Measurements from ENCODE around the gene CSMD2.

Gene CSMD2

GRCh38 chr1:33636209-33636608 is 528.8 kb downstream of the CSMD2 start:
- no peaks in the 10 kb centered on the region for H3K4me1 ChIP-seq (ENCODE audit: insufficient read depth, low read length)
- no peak overlapping the region for H2AFZ ChIP-seq (ENCODE audit: low read depth, low read length)
- no peaks in the 10 kb centered on the region for H3K9me3 ChIP-seq (ENCODE audit: low read length)
- no peak overlapping the region for H3K4me3 ChIP-seq (ENCODE audit: low read length)
- H3K36me3 ChIP-seq (ENCODE audit: insufficient read depth, low read length), result no peaks in the 10 kb centered on the region
- peaks cover 13% of the 10 kb centered on the region for H3K27me3 ChIP-seq (ENCODE audit: insufficient read depth, low read length)

GRCh38 chr1:33635336-33636012 is 529.6 kb downstream of the CSMD2 start:
- Histone ChIP-seq H3K4me3 (ENCODE audit: low read length) (no peak overlapping the region), H3K4me1 (ENCODE audit: insufficient read depth, low read length) (no peaks in the 10 kb centered on the region), H3K27me3 (ENCODE audit: insufficient read depth, low read length) (peaks cover 13% of the 10 kb centered on the region), H2AFZ (ENCODE audit: low read depth, low read length) (no peak overlapping the region), H3K9me3 (ENCODE audit: low read length) (no peaks in the 10 kb centered on the region), H3K36me3 (ENCODE audit: insufficient read depth, low read length) (no peaks in the 10 kb centered on the region)

- no peaks in the 10 kb centered on the region for H3K36me3 ChIP-seq (ENCODE audit: insufficient read depth, low read length)
- no peaks in the 10 kb centered on the region for H3K9me3 ChIP-seq (ENCODE audit: low read length)
- no peaks in the 10 kb centered on the region for H3K4me1 ChIP-seq (ENCODE audit: insufficient read depth, low read length)
- H2AFZ ChIP-seq (ENCODE audit: low read depth, low read length), result no peak overlapping the region
- H3K4me3 ChIP-seq (ENCODE audit: low read length), result no peak overlapping the region
- H3K27me3 ChIP-seq (ENCODE audit: insufficient read depth, low read length), result peaks cover 13% of the 10 kb centered on the region
These were observed 530.2 kb downstream of the CSMD2 start for GRCh38 chr1:33634806-33635205.

- Histone ChIP-seq H3K27me3 (ENCODE audit: insufficient read depth, low read length) (peaks cover 12% of the 10 kb centered on the region), H3K4me3 (ENCODE audit: low read length) (no peak overlapping the region), H3K4me1 (ENCODE audit: insufficient read depth, low read length) (no peaks in the 10 kb centered on the region), H3K36me3 (ENCODE audit: insufficient read depth, low read length) (no peaks in the 10 kb centered on the region), H2AFZ (ENCODE audit: low read depth, low read length) (no peak overlapping the region), H3K9me3 (ENCODE audit: low read length) (no peaks in the 10 kb centered on the region)
These were observed 530.9 kb downstream of the CSMD2 start for GRCh38 chr1:33634143-33634542.

- no peak overlapping the region for H3K4me3 ChIP-seq (ENCODE audit: low read length)
- no peaks in the 10 kb centered on the region for H3K9me3 ChIP-seq (ENCODE audit: low read length)
- H2AFZ ChIP-seq (ENCODE audit: low read depth, low read length), result no peak overlapping the region
- no peaks in the 10 kb centered on the region for H3K36me3 ChIP-seq (ENCODE audit: insufficient read depth, low read length)
- H3K27me3 ChIP-seq (ENCODE audit: insufficient read depth, low read length), result peaks cover 12% of the 10 kb centered on the region
- H3K4me1 ChIP-seq (ENCODE audit: insufficient read depth, low read length), result no peaks in the 10 kb centered on the region
These were observed 531.8 kb downstream of the CSMD2 start for GRCh38 chr1:33633019-33633801.

GRCh38 chr1:33630686-33631085 is 534.3 kb downstream of the CSMD2 start:
- no peak overlapping the region for H3K4me3 ChIP-seq (ENCODE audit: low read length)
- H2AFZ ChIP-seq (ENCODE audit: low read depth, low read length), result no peak overlapping the region
- H3K27me3 ChIP-seq (ENCODE audit: insufficient read depth, low read length), result peaks cover 3% of the 10 kb centered on the region
- no peaks in the 10 kb centered on the region for H3K36me3 ChIP-seq (ENCODE audit: insufficient read depth, low read length)
- H3K9me3 ChIP-seq (ENCODE audit: low read length), result no peaks in the 10 kb centered on the region
- H3K4me1 ChIP-seq (ENCODE audit: insufficient read depth, low read length), result no peaks in the 10 kb centered on the region

- H3K4me3 ChIP-seq (ENCODE audit: low read length), result no peak overlapping the region
- H3K36me3 ChIP-seq (ENCODE audit: insufficient read depth, low read length), result no peaks in the 10 kb centered on the region
- no peak overlapping the region for H2AFZ ChIP-seq (ENCODE audit: low read depth, low read length)
- no peaks in the 10 kb centered on the region for H3K27me3 ChIP-seq (ENCODE audit: insufficient read depth, low read length)
- H3K4me1 ChIP-seq (ENCODE audit: insufficient read depth, low read length), result no peaks in the 10 kb centered on the region
- no peaks in the 10 kb centered on the region for H3K9me3 ChIP-seq (ENCODE audit: low read length)
These were observed 538.2 kb downstream of the CSMD2 start for GRCh38 chr1:33626801-33627200.

GRCh38 chr1:33624991-33625870 is 539.8 kb downstream of the CSMD2 start:
- Histone ChIP-seq H3K4me3 (ENCODE audit: low read length) (no peak overlapping the region), H3K36me3 (ENCODE audit: insufficient read depth, low read length) (no peaks in the 10 kb centered on the region), H3K27me3 (ENCODE audit: insufficient read depth, low read length) (no peaks in the 10 kb centered on the region), H3K9me3 (ENCODE audit: low read length) (no peaks in the 10 kb centered on the region), H2AFZ (ENCODE audit: low read depth, low read length) (no peak overlapping the region), H3K4me1 (ENCODE audit: insufficient read depth, low read length) (no peaks in the 10 kb centered on the region)

- Histone ChIP-seq H3K27me3 (ENCODE audit: insufficient read depth, low read length) (no peaks in the 10 kb centered on the region), H2AFZ (ENCODE audit: low read depth, low read length) (no peak overlapping the region), H3K4me3 (ENCODE audit: low read length) (no peak overlapping the region), H3K4me1 (ENCODE audit: insufficient read depth, low read length) (no peaks in the 10 kb centered on the region), H3K36me3 (ENCODE audit: insufficient read depth, low read length) (no peaks in the 10 kb centered on the region), H3K9me3 (ENCODE audit: low read length) (no peaks in the 10 kb centered on the region)
These were observed 540.6 kb downstream of the CSMD2 start for GRCh38 chr1:33624261-33624990.

- Histone ChIP-seq H3K4me3 (ENCODE audit: low read length) (no peak overlapping the region), H3K9me3 (ENCODE audit: low read length) (no peaks in the 10 kb centered on the region), H2AFZ (ENCODE audit: low read depth, low read length) (no peak overlapping the region), H3K27me3 (ENCODE audit: insufficient read depth, low read length) (no peaks in the 10 kb centered on the region), H3K4me1 (ENCODE audit: insufficient read depth, low read length) (no peaks in the 10 kb centered on the region), H3K36me3 (ENCODE audit: insufficient read depth, low read length) (no peaks in the 10 kb centered on the region)
These were observed 541.2 kb downstream of the CSMD2 start for GRCh38 chr1:33623811-33624210.

GRCh38 chr1:33622757-33623156 is 542.3 kb downstream of the CSMD2 start:
- Histone ChIP-seq H3K36me3 (ENCODE audit: insufficient read depth, low read length) (no peaks in the 10 kb centered on the region), H3K4me3 (ENCODE audit: low read length) (no peak overlapping the region), H2AFZ (ENCODE audit: low read depth, low read length) (no peak overlapping the region), H3K9me3 (ENCODE audit: low read length) (no peaks in the 10 kb centered on the region), H3K27me3 (ENCODE audit: insufficient read depth, low read length) (peaks cover 3% of the 10 kb centered on the region), H3K4me1 (ENCODE audit: insufficient read depth, low read length) (no peaks in the 10 kb centered on the region)

- Histone ChIP-seq H2AFZ (ENCODE audit: low read depth, low read length) (no peak overlapping the region), H3K4me1 (ENCODE audit: insufficient read depth, low read length) (no peaks in the 10 kb centered on the region), H3K9me3 (ENCODE audit: low read length) (no peaks in the 10 kb centered on the region), H3K27me3 (ENCODE audit: insufficient read depth, low read length) (peaks cover 6% of the 10 kb centered on the region), H3K4me3 (ENCODE audit: low read length) (no peak overlapping the region), H3K36me3 (ENCODE audit: insufficient read depth, low read length) (no peaks in the 10 kb centered on the region)
These were observed 546.4 kb downstream of the CSMD2 start for GRCh38 chr1:33618636-33619035.
